Mammary epithelial cell (primary cell): ENCODE measurements around the gene NTN1.

Source experiments
- CTCF ChIP-seq, 2 donors: IDR thresholded peaks in 1 of 2; conservative IDR thresholded peaks in 1 of 2; 2 replicates each; pipeline ENCODE4 v1.5.1; 2011 to 2012; ENCODE audit warnings: inconsistent platforms in 2 of 2, low read length in 2 of 2, mild to moderate bottlenecking in 2 of 2, control low read depth in 1 of 2, low read depth in 1 of 2; ENCODE audit not compliant: insufficient read depth in 1 of 2; ENCODE audit errors: extremely low read depth in 1 of 2
- EZH2 ChIP-seq: IDR thresholded peaks from 2 replicates; pipeline ENCODE4 v1.6.1; 2012; ENCODE audit warnings: low read length, inconsistent platforms, borderline replicate concordance

- TF ChIP-seq CTCF (conservative IDR thresholded peaks at IDR 0.05 in 1 of 2, IDR thresholded peaks at IDR 0.05 in 1 of 2; ENCODE audit: extremely low read depth in 1 of 2, insufficient read depth in 1 of 2, low read depth in 1 of 2, low read length in 2 of 2) (no peak), EZH2 (no peak)
Observed at GRCh38 chr17:9206410-9206703, 185.0 kb downstream of the NTN1 start.
